Amniotic stem cell (primary cell): ENCODE data around the gene P2RX4.
"Not testable (repeated sequence)": the region's sequence is repeated elsewhere in the genome, so short reads cannot be mapped to it uniquely, and the experiment has no call there.

ENCODE experiments used
- DNase-seq: peaks from one replicate; lab custom pipeline; 2025; lab: John Stamatoyannopoulos, UW

Gene P2RX4

DNA sequence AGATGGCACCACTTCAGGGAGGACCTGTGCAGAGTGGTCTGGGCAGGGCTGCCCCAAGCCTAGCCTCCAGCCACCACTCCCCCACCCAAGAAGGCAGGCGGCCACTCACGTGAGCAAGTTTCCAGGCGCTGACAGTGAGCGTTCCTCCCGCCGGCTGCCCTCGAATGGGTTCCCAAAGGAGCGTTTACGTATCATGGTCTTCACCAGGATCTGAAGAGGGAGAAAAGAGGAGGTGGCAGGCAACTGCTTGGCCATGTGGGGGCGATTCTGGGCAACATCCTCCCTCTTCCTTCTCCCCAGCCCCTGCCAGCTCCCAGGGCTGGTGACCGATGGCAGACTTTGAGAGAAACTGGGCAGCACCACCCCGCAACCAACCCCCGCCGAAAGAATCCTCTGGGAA lies 35.1 kb downstream of the P2RX4 start:
- no peak for DNase-seq

DNA sequence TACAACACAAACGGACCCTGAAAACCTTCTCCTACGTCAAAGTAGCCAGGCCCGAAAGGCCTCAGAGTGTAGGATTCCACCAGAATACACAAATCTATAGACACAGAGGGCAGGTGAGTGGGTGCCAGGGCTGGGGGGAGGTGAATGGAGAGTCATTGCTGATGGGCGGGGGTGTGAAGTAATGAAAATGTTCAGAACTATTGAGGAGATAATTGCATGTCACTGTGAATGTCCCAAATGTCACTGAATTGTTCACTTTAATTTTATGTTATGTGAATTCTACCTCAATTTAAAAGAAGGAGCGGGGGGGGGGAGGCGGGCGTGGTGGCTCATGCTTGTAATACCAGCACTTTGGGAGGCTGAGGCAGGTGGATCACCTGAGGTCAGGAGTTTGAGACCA lies 36.0 kb downstream of the P2RX4 start:
- DNase-seq = no peak

DNA sequence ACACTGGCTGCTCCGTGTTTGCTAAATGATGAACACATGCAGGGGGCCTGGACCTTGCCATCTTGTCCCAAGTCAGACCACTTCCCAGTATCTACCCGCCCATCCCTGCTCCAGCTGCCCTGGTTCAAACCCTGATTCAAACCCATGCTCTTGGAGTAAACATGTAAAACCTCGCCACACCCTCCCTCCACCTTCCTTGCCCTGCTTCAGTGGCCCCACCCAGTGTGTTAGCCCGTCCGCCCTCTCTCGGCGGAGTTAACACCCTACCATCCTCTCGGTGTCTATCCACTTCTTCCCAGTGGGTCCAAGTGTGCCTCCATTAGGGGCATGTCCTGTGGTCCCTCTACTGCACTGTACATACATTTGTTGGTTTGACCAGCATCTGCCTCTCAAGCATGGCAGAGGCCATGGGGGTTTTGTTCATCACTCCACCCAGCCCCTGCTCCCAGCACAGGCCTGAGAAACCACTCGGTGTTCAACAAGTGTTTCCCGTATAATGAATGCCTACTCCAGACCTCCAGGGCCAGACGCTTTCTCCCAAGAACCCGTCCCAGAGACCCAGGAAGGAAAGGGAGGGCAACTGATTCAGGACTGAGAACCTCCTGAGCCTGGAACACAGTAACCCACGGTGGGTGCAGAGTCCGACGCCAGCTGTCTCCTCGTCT lies 37.1 kb downstream of the P2RX4 start:
- no peak for DNase-seq

DNA sequence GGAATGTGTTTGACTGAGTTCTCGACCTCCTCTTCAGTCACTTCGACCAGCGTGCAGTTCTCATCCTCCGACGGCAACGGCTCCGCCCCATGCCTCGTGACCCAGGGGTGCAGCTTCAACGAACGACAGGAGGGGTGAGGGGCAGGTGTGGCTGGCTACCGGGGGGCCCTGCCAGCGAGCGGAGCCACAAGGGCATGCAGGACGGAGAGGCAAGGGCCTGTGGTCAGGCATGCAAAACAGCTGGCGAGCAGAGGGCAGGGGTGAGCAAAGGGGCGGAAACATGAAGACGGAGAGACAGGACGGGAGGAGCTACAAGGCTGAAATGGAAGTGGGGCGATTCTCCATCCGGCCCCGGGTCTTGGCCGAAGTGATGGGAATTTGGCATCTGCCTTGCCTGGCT lies 38.7 kb downstream of the P2RX4 start:
- no peak for DNase-seq

DNA sequence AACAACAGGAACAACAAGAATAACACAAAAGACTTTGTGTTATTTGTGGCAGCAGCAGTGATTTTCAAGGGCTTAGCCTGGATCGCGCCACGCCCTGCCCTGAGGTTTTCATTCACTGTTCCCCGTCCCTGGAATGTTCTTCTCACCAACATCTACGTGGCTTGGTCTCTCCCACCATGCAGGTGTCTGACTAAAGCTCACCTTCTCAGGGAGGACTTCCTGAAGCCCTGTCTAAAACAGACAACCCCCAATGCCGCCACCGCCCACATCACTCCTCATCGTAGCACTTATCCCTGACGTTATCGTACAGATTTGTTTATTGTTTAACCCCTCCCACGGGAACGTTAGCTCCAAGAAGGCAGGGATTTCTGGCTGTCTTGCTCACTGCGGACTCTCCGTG lies 40.4 kb downstream of the P2RX4 start:
- DNase-seq = no peak

DNA sequence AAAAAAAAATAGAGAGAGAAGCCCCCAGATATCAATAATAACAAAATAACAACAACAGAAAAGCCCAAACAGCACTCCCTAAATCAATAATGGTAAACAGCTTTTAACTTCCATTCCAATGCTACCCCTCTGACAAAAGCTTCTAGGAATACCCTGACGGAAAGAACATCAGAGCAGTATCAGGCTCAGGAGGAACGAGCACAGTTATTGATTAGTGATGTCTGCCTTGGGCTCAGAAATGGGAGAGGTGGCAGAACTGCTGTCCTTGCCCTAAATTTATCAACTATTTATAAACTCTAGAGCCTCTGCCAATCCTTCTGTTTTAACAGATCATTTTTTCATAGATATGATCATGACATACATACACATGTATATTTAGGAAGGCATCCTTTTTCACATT lies 41.9 kb downstream of the P2RX4 start:
- no peak for DNase-seq

DNA sequence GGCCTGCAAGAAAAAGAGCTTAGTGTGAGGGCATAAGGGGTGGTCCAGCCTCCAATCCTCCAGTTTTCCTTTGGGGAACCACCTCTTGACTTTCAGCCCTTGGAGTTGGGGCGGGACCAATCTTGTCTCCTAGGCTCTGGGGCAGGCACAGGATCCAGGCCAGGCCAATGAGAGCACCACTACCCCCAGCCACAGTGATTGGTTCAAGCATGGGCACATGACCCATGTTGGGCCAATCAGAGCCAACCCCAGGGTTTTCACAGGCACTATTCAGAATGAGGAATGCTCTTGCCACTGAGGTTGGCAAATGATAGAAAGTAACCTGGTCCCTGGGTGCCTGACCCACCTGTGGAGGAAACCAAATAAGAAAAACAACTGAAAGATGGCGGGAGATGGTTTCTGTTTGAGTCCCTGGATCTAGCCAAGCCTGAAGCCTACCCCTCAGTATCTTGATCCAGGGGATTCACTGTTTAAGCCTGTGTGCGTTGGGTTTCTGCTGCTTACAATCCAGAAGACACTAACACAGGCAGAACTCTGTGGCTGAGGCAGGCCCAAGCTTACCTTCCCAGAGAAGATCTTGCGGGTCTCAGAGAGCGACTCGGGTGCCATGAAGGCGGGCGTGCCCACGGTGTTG lies 42.9 kb downstream of the P2RX4 start:
- no peak for DNase-seq

DNA sequence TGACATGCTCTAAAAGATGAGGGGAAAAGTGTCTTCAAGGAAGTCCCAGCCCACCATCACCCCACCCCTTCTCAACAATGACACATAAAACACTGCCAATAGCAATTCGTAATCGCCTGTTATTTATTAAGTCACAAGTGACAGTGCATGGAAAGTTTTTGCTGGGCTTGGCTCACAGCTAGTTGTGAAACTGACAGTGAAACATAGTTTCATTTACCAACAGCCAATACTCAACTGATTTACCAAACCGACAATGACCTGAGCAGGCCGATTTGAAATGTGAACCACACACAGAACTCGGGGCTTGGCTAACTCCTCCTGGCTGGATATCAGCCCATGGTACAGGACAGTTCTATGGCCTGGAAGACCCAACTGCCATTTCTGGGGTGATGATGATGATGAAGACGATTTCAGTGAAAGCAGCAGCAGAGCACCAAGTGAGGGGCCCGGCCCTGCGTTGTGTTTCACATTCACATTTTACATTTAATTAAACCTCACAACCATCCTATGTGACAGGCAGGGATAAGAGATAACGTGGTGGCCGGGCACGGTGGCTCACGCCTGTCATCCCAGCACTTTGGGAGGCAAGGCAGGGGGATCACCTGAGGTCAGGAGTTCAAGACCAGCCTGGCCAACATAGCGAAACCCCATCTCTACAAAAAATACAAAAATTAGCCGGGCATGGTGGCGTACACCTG lies 43.9 kb downstream of the P2RX4 start:
- DNase-seq = no peak

DNA sequence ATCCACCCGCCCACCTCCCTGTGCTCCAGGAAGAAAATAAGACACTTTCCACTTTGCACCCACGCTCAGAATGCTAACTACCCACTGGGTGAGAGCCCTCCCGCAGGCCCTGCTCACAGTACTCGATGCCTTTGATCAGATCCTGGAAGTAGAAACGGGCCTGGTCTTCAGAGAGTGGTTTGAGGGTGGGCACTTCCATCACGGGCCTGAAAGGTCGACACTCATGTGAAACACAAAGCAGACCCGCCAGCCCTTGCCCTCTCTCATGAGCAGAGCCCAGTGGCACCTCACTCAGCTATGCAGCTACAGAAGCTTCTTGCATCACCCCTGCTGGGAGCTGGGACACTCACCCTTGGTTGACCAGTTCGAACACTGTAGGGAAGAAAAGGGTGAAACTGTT lies 45.5 kb downstream of the P2RX4 start:
- DNase-seq = no peak

DNA sequence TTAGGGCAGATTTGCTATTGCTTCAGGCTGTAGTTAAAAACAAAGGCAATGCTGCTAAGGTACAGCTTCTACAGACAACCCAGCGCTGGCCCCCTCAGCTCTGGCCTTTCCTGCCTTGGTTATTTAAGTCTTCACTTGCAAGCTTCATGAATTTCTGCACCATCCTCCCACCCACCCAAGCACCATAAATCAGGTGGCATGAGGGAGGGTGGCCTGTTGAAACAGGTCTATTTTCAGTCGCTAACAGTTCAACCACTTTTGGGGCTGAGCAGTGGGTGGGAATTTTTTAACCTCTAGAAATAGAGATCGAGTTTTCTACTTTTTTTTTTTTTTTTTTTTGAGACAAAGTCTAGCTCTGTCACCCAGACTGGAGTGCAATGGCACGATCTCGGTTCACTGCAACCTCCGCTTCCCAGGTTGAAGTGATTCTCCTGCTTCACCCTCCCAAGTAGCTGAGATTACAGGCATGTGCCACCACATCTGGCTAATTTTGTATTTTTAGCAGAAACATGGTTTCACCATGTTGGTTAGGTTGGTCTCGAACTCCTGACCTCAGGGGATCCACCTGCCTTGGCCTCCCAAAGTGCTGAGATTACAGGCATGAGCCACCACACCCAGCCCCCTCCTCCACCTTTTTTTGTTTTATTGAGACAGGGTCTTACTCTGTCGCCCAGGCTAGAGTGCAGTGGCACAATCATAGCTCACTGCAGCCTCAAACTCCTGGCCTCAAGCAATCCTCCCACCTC lies 47.9 kb downstream of the P2RX4 start:
- DNase-seq = not testable (repeated sequence)

DNA sequence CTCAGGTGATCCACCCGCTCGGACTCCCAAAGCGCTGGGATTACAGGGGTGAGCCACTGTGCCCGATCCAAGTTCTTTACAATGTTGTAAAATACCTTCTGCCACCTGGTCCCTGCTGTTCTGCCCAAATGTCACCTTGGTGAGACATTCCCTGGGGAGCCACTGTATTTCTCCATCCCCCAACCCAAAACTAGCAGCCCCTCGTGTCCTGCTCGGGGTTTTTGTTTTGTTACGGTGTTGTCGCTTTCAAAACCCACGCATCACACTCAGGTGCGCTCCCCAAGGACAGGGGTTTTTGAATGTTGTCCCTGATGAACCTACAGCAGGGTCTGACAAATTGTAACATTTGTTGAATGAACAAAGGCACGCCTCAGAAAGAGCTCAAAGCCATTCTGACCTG lies 49.1 kb downstream of the P2RX4 start:
- DNase-seq = no peak

DNA sequence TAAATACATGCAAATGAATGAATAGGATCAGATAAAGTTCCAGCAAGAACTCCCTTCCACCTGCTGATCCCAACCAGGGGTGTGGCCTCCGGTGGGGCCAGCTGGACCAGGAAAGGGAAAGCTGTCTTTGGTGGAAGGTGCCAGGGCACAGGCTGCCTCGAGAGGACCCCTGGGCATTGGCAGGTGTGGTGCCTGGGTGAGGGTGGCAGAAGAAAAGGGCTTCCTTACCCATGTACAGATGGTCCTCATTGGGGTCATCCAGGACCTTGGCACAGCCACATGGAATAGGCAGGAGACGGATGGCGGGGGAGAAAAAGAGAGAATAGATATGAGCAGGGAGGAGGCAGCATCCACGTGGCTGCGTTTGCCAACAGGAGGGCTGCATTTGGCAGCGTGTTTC lies 50.2 kb downstream of the P2RX4 start:
- DNase-seq = no peak

DNA sequence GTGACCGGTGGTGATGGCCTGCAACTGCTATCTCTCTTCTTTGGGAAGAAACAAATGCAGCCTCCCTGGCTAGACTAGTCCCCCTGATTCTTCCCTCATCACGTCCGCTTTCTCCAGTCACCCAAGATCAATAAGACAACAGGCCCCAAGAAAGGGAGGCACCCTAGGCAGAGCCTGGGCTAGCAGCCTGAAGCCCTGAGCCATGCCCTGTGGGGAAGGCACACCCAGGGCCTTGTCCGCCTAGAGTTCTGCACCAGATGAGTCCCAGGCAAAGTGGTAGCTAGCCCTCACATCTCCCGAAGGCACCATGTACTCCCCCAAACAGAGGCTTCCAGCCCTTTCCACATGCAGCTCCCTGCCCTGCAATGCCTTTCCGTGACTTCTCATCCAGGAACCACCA lies 51.5 kb downstream of the P2RX4 start:
- no peak for DNase-seq

DNA sequence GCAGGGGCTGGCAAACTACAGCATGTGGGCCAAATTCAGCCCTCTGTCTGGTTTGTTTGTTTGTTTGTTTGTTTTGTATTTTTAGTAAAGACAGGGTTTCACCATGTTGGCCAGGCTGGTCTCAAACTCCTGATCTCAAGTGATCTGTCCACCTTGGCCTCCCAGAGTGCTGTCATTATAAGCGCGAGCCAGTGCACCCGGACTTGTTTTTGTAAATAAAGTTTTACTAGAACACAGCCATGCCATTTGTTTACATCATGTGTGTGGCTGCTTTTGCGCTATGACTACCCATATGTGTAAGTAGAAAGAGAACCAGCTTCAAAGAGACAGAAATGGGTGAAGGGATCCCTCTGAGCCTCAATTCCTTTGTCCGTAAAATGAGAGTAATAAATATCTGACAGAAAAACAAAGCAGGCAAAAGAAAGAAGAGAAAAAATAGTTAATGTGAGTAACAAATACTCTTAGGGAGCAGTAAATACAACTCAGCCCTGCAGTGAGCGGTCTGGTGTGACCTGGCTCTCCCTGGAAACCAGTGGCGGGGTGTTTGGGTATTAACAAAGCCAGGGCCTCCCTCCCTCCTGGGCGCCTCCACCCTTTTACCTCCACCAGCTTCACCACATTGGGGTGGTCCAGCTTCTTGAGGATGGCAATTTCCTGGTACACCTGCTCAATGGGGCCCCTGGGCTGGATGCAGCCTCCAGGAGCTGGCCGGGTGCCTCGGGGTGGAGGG lies 53.4 kb downstream of the P2RX4 start:
- DNase-seq = no peak

DNA sequence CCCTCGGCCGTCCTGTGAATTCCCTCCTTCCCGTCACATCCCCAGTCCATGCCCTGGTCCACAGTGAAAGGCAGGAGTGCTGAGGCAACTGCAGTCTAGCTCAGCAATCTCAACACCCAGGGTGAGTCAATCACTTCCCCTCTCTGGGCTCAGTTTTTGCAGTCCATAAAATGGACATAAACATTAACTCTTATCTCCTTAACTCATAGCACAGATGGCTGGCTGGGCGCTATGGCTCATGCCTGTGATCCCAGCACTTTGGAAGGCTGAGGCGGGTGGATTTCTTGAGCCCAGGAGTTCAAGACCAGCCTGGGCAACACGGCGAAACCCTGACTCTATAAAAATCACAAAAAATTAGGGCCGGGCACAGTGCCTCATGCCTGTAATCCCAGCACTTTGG lies 54.2 kb downstream of the P2RX4 start:
- DNase-seq = no peak

DNA sequence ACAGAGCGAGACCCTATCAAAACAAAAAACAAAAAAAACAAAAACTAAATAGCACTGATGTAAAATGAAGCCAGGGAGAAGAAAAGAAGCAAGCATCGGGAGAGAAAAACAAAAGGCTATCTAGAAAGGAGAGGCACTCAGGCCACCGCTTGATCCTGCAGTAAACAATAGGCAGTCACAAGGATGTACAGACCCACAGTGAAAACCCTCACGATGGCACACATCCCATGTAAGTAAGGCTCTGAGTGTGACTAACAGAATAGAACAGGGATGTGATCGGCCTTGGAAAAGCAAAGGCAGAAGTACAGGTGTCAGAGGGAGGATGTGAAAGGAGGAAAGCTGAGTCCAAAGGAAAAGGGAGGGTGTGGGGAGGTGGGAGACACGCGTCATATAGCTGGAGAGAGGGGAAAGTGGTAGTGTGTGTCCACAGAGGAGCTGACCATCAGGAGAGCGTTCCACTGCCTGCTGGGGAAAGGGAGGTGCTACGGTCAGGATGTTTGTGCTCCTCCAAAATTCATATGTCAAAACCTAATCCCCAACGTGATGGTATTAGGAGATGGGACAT lies 55.1 kb downstream of the P2RX4 start:
- DNase-seq = no peak

DNA sequence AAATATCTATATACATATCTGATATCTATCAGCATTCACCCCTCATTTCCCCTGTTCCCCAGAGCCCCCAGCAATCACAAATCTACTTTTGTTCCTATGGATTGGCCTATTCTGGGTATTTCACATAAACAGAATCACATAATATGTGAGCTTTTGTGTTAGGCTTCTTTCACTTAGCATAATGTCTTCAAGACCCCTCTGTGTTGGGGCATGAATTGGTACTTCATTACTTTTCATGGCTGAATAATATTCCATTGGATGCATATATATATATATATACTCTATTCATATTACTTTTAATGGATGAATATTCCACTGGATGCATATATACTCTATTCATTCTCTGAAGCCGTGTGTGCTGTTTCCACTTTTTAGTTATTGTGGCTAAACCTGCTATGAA lies 57.9 kb downstream of the P2RX4 start:
- DNase-seq = no peak

DNA sequence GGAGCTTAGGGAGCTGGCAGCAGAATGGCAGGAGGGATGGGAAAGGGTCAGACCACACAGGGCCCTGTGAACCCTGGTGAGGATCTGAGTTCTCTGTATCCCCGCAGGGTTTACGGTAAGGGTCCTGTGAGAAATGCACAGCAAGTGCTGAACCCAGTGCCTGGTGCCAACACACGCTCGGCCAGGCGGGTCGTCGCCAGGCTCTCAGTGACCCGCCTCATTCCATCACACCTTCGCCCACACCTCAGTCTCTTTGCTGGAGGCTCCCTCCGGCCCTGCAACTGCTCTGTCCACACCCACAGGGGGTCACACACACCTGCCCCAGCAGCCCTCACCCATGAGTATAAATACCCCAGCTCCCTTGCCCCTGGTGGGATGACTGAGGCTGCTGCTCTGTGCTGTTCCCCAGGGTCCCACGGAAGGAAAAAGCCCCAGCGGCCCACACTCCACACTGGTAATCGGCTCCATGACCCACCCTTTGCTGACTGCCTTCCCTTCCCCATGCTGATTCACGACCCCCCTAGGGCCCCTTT lies 63.5 kb downstream of the P2RX4 start:
- DNase-seq = no peak

DNA sequence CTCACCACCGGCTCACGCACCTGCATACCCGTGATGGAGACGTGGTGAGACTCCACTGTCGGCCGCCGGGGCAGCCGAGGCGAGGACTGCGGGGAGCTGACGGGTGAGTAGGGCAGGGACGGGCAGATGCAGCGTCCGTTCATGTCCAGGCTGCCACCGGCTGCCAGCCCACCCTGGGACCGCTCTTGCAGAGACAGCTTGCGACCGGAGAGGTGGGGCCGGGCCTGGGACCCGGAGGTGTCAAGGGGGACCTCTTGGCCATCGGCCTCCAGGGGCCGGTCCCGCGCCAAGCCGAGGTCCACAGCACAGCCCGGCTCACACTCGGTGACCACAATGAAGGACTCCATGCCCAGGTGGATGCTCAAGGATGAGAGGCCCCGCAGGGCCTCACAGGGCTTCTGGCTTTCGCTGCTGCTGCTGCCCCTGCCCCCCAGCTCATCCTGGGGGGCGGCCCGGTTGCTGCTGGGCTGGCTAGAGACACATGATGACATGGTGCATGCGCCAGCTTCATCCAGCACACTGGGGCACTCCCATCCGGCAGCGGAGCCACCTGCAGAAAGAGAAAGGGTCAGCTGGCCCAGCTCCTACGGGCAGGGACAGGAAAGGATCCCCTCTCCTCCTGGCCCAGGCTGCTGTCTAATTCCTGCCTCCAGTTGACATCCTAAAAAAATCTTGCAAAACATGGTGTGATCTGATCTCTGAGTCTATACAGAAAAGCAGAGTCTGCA lies 64.3 kb downstream of the P2RX4 start:
- no peak for DNase-seq

DNA sequence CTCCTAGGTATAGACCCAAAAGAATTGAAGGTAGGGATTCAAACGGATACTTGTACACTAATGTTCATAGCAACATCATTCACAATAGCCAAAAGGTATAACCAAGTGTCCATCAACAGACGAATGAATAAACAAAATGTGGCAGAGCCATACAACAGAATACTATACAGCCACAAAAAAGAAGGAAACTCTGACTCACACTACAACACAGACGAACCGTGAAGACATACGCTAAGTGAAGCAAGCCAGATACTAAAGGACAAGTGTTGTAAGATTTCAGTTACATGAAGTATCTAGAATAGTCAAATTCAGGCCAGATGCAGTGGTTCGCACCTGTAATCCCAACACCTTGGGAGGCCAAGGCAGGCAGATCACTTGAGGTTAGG lies 67.4 kb downstream of the P2RX4 start:
- no peak for DNase-seq
